GM19372 (cell line): ENCODE results near the gene C1QL1.
"Not testable (repeated sequence)": the region's sequence is repeated elsewhere in the genome, so short reads cannot be mapped to it uniquely, and the experiment has no call there.

ENCODE experiments used
- ATAC-seq: cut with Tn5 transposase; IDR thresholded peaks from one replicate; pipeline ENCODE4 v1.9.1; 2021; ENCODE audit warnings: mild to moderate bottlenecking, low read depth, moderate library complexity; ENCODE audit not compliant: unreplicated experiment

C1QL1 gene

GRCh38 chr17:44965481-44966234 lies 2.4 kb downstream of the C1QL1 start:
- no peak for ATAC-seq

DNA sequence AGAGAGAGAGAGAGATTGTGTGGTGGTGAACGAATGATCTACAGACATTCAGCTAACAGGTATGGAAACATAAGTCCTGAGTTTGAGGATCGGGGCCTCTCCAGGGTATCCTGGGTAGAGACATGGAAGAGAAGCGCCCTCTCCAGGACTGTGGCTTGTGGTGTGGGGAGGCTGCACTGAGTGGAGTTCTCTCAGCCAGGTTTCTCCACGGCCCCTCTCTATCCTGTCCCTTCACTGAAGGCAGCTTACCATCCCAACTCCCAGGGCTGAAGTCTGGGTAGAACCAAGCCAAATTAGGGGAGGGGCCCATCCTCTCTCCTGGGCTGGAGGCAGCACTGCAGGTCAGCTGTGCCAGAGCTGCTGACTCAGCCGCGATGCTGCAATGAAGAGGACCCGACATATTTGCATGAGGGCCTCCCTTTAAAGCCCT lies 6.2 kb downstream of the C1QL1 start:
- no peak for ATAC-seq

- no peak for ATAC-seq
Observed at GRCh38 chr17:44960691-44961090, 7.4 kb downstream of the C1QL1 start.

DNA sequence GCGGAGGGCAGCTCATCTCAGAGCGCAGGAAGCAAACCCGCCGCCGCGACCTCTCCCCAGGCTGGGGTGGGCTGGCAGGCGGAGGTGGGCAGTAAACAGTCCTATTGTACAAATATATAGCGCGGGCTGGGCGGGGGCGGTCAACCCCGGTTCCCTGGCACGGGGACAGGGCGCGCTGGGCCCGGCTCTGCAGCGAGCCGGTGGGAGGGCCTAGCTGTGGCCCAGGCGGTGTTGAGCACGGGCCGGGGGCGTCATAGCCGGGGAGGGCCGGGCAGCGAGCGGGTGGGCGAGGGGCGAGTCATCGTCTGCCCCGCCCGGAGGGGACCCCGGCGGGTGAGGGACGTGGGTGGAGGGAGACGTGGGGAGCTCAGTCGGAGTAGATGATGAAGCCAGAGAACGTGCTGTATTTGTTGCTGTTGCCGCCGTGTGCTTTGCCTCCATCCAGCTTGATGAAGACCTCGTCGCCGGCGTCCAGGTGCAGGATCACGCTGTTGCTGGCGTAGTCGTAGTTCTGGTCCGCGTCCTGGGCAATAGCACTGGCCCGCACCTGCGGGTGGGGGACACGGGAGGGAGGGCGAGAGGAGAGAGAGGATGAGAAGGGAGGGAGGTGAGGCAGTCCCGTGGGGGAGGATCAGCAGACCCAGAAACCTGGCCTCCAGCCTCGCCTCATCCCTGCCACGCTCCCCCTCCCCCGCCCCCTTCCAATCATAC lies 8.1 kb downstream of the C1QL1 start:
- ATAC-seq = no peak

DNA sequence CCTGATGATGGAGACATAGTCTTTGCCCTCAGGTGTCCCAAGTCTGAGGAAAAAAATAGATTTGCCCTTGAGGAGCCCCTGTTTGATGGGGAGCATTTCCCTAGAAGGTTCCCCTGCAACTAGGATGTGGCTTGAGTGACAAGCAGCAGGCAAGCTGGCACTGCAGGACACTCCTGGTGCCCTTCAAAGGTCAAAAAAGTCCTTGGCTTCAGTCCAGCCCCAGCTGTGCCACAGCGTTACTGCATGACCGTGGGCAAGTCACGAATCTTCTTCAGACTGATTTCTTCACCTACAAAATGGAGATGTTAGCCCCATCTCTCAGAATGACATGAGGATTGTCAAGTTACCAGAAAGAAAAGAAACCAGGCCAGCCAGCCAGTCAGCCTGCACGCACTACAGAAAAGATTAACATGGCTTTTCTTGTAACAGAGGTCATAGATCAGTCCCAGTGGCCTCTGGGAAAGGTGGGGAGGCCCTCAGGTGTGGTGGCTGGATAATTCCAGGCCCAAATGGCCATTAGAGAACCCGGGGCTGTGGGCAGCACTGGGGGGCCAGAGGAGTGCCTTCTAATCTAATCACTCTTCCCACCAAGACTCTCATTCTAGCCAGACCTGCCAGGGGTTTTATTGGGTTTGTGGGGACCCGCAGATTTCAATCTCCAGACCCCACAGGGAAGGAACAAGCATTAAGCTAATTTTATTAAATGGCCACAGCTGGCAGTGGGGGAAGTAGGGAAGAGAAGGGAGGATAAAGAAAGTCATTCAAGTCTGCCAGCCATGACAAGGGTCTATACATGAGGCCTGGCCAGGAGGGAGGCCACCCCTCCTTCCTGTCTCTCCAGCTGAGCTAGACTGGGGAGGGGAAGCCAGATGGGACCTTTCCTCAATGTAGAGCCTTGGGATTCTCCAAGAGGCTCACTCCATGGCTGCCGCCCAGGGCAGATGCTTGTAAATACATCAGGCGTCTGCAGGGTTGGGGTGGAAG lies 10.8 kb downstream of the C1QL1 start:
- no peak for ATAC-seq

GRCh38 chr17:44955674-44956425 lies 12.3 kb downstream of the C1QL1 start:
- ATAC-seq = no peak

- no peak for ATAC-seq
Observed at GRCh38 chr17:44952946-44953475, 15.1 kb downstream of the C1QL1 start.

DNA sequence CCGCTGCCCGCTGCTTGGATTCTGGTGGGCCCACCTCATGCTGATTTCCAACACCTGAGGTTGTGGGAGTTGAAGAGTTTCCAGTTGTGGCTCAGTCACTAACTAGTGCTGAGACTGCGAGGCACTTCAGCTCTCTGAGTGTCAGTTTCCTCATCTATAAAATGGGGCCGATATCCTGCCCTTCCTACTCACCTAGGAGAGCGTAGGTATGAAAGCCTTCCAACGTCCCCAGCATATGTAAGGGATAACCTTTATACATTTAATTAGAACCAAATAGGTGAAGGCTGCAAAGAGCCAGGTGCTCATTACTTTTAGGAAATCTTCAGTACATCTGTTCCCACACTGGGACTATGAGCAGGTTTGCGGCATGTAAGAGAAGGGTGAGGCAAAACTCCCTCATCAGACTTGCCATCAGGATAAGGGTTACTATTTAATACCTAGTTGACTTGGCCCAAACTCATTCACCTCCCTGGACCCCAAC lies 19.7 kb downstream of the C1QL1 start:
- no peak for ATAC-seq

GRCh38 chr17:44947461-44948314 lies 20.4 kb downstream of the C1QL1 start, which contains the start of gene KIF18B:
KIF18B (minus strand) TSS chr17:44947773; CDS start chr17:44936344, 11,429 bp downstream.
- ATAC-seq = peak; percentile 87

DNA sequence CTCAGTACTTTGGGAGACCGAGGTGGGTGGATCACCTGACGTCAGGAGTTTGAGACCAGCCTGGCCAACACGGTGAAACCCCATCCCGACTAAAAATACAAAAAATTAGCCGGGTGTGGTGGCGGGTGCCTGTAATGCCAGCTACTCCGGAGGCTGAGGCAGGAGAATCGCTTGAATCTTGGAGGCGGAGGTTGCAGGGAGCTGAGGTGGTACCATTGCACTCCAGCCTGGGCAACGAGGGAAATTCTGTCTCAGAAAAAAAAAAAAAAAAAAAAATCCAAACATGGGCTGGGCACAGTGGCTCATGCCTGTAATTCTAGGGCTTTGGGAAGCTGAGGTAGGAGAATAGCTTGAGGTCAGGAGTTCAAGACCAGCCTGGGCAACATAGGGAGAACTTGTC lies 22.5 kb downstream of the C1QL1 start:
- ATAC-seq = not testable (repeated sequence)

DNA sequence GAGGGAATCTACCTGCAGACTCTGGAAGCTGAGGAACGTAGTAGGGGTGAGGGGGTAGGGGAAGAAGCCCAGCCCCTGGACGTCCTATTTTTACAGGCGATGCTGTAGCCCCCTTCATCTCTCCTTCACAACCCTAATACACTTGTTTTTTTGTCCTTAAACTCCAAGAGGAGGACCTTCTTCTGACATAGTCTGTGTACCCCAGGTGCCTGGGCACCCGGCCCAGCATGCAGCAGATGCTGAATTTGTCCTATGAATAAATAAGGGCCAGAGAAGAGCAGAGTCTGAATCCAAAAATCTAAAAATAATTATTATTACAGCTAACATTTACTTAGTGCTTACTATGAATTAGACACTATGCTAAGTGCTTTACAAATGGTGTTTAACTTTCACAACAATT lies 25.6 kb downstream of the C1QL1 start:
- no peak for ATAC-seq

- ATAC-seq = no peak
Observed at GRCh38 chr17:44941712-44942331, 26.3 kb downstream of the C1QL1 start.

GRCh38 chr17:44940768-44941167 lies 27.3 kb downstream of the C1QL1 start:
- no peak for ATAC-seq

DNA sequence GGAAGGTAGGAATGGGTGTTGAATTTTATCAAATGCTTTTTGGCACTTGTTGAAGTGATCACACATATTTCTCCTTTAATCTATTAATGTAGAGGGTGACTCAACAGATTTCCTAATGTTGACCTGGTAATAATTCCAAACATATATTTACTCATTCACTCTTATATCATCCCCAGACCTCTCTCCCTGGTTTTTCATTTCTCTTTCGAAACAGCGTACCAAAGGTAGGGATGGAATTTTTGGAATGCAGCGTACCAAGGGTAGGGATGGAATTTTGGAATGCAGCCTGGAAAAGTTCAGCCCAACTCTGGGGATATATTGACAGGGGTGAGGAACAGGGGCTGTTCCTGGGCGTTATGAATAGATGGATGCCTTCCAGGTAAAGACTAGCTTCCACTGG lies 27.8 kb downstream of the C1QL1 start:
- no peak for ATAC-seq

DNA sequence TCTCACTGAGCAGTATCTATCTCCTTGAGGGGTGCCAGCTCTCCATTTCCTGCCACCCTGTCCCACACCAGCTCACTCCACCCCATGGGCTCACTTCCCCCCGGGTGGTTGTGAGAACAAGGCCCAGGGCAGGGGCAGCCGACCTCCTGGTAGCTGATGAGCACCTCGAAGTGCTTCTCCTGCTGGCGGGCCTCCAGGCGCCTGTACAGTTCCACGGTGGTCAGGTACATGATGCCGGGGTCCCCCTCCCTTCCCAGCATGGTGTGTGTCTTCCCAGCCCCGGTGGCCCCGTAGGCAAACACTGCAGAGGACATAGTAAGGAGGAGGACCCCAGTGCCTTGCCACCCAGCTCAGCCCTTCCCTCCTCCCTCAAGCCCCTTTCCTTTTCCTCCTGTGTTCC lies 33.0 kb downstream of the C1QL1 start:
- ATAC-seq = no peak

GRCh38 chr17:44934745-44935105 lies 33.4 kb downstream of the C1QL1 start:
- no peak for ATAC-seq

- no peak for ATAC-seq
Observed at GRCh38 chr17:44933824-44934744, 34.0 kb downstream of the C1QL1 start.

DNA sequence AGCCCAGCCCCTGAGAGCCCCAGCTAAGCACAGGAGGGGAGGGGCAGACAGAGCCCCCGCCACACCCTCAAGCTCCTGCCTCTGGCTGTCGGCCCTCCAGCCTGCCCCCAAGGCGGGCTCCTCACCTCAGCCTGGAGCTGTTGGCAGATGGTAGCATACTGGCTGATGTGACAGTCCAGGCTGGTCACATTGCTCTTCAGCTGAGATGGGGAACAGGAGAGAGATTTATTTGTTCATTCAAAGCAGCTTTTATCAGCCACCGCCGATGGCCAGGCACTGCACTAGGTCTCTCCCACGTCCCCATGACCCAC lies 35.4 kb downstream of the C1QL1 start:
- no peak for ATAC-seq
